Activated CD4-positive, alpha-beta memory T cell treated with anti-CD3 and anti-CD28 coated beads, Interleukin-2, amount 10 ng/mL, durations not matched to agents 7 days and 5 days (primary cell): ENCODE results near the gene PYDC1. TPM values are rescaled to one million over a fixed set of nuclear protein-coding genes. Genes with fewer than 3 reads are reported as not detected.
"Not testable (repeated sequence)": the region's sequence is repeated elsewhere in the genome, so short reads cannot be mapped to it uniquely, and the experiment has no call there.

Experiments used
- CTCF ChIA-PET: fragments of 350-600 bp; sonication (Branson Sonifier 250); formaldehyde crosslinking; loops from one replicate; lab custom pipeline; 2021; ENCODE audit warnings: antibody characterized with exemption, inconsistent platforms; lab: Charles Lee
- POLR2A ChIA-PET: fragments of 350-600 bp; sonication (Branson Sonifier 250); formaldehyde crosslinking; loops from one replicate; lab custom pipeline; 2021; ENCODE audit warnings: antibody characterized with exemption; lab: Charles Lee
- DNase-seq: peaks from one replicate; pipeline ENCODE4 v3.0.0-alpha.2; 2020
- H3K27ac Mint-ChIP-seq: one replicate; pipeline ENCODE4 v1.8.0; 2021; ENCODE audit warnings: mild to moderate bottlenecking, mixed read lengths
- H3K27me3 Mint-ChIP-seq: one replicate; pipeline ENCODE4 v1.8.0; 2021; ENCODE audit warnings: mixed read lengths
- H3K36me3 Mint-ChIP-seq: one replicate; pipeline ENCODE4 v1.8.0; 2021; ENCODE audit warnings: low read depth, mixed read lengths
- H3K4me1 Mint-ChIP-seq: one replicate; pipeline ENCODE4 v1.8.0; 2021; ENCODE audit warnings: mixed read lengths
- H3K4me3 Mint-ChIP-seq: one replicate; pipeline ENCODE4 v1.8.0; 2021; ENCODE audit warnings: mild to moderate bottlenecking, mixed read lengths
- H3K9me3 Mint-ChIP-seq: one replicate; pipeline ENCODE4 v1.8.0; 2021; ENCODE audit warnings: mixed read lengths
- total RNA-seq, 2 experiments: library from RNA; stranded (reverse); gene quantifications; one replicate each; pipeline ENCODE4 v1.2.3, GENCODE V29; 2021

PYDC1 gene
- total RNA-seq, 2 experiments from 2014 or later: not detected

- H3K4me1 Mint-ChIP-seq: peaks cover 11% of the 10 kb centered on the region
- CTCF ChIA-PET, DNase-seq, POLR2A ChIA-PET, H3K4me3 Mint-ChIP-seq, H3K27me3 Mint-ChIP-seq, H3K9me3 Mint-ChIP-seq, H3K27ac Mint-ChIP-seq, H3K36me3 Mint-ChIP-seq: not testable (repeated sequence)
Observed at GRCh38 chr16:31245598-31245997, 28.7 kb upstream of the PYDC1 start.

- H3K4me1 Mint-ChIP-seq: no peaks in the 10 kb centered on the region
- H3K9me3 Mint-ChIP-seq: no peaks in the 10 kb centered on the region
- ChIA-PET POLR2A (interaction anchor here (0.9 kb wide), 1 partner anchor 65 kb away, joined by 3 read pairs; the partner anchor contains the start of gene FUS), CTCF (interaction anchor here (0.8 to 1.0 kb wide), 2 partner anchors 101 to 201 kb away, joined by 3 read pairs; no protein-coding TSS in a partner anchor)
- H3K4me3 Mint-ChIP-seq: no peak overlapping the region
- no peaks in the 10 kb centered on the region for H3K36me3 Mint-ChIP-seq
- peaks cover 8% of the 10 kb centered on the region for H3K27me3 Mint-ChIP-seq
- no peak for DNase-seq
- H3K27ac Mint-ChIP-seq: no peak overlapping the region
Observed at GRCh38 chr16:31243734-31244670, 27.1 kb upstream of the PYDC1 start.

- ChIA-PET POLR2A (no interaction called here), CTCF (no interaction called here)
- no peak overlapping the region for H3K4me3 Mint-ChIP-seq
- H3K36me3 Mint-ChIP-seq: no peaks in the 10 kb centered on the region
- no peak overlapping the region for H3K27ac Mint-ChIP-seq
- DNase-seq: no peak
- H3K4me1 Mint-ChIP-seq: no peaks in the 10 kb centered on the region
- H3K9me3 Mint-ChIP-seq: no peaks in the 10 kb centered on the region
- H3K27me3 Mint-ChIP-seq: peaks cover 6% of the 10 kb centered on the region
Observed at GRCh38 chr16:31242206-31242605, 25.3 kb upstream of the PYDC1 start.

GRCh38 chr16:31238041-31238440, 21.1 kb upstream of the PYDC1 start:
- ChIA-PET POLR2A (no interaction called here), CTCF (no interaction called here)
- Mint-ChIP-seq H3K9me3 (peaks cover 2% of the 10 kb centered on the region), H3K27me3 (peaks cover 2% of the 10 kb centered on the region), H3K4me3 (no peak overlapping the region), H3K4me1 (peaks cover 7% of the 10 kb centered on the region), H3K27ac (no peak overlapping the region), H3K36me3 (no peaks in the 10 kb centered on the region)
- no peak for DNase-seq

- POLR2A ChIA-PET: no interaction called here
- CTCF ChIA-PET: no interaction called here
- Mint-ChIP-seq H3K4me3 (no peak overlapping the region), H3K4me1 (peaks cover 1% of the 10 kb centered on the region), H3K27me3 (peaks cover 4% of the 10 kb centered on the region), H3K27ac (no peak overlapping the region), H3K36me3 (no peaks in the 10 kb centered on the region), H3K9me3 (peaks cover 2% of the 10 kb centered on the region)
- no peak for DNase-seq
Observed at GRCh38 chr16:31229501-31229900, 12.6 kb upstream of the PYDC1 start.

GRCh38 chr16:31228206-31228605, 11.3 kb upstream of the PYDC1 start:
- Mint-ChIP-seq H3K27ac (no peak overlapping the region), H3K27me3 (peaks cover 4% of the 10 kb centered on the region), H3K9me3 (no peaks in the 10 kb centered on the region), H3K4me1 (no peaks in the 10 kb centered on the region), H3K36me3 (no peaks in the 10 kb centered on the region), H3K4me3 (no peak overlapping the region)
- DNase-seq: no peak
- ChIA-PET CTCF (no interaction called here), POLR2A (no interaction called here)

- Mint-ChIP-seq H3K27ac (no peak overlapping the region), H3K9me3 (no peaks in the 10 kb centered on the region), H3K4me3 (no peak overlapping the region), H3K27me3 (peaks cover 15% of the 10 kb centered on the region), H3K4me1 (no peaks in the 10 kb centered on the region), H3K36me3 (no peaks in the 10 kb centered on the region)
- DNase-seq: no peak
- ChIA-PET POLR2A (no interaction called here), CTCF (no interaction called here)
Observed at GRCh38 chr16:31225193-31225592, 8.3 kb upstream of the PYDC1 start.

- Mint-ChIP-seq H3K9me3 (no peaks in the 10 kb centered on the region), H3K36me3 (no peaks in the 10 kb centered on the region), H3K27ac (no peak overlapping the region), H3K4me3 (no peak overlapping the region), H3K27me3 (peaks cover 13% of the 10 kb centered on the region), H3K4me1 (no peaks in the 10 kb centered on the region)
- ChIA-PET POLR2A (no interaction called here), CTCF (no interaction called here)
- no peak for DNase-seq
Observed at GRCh38 chr16:31224092-31224955, 7.4 kb upstream of the PYDC1 start.

- Mint-ChIP-seq H3K27ac (no peak overlapping the region), H3K9me3 (no peaks in the 10 kb centered on the region), H3K4me3 (no peak overlapping the region), H3K27me3 (peaks cover 20% of the 10 kb centered on the region), H3K4me1 (no peaks in the 10 kb centered on the region), H3K36me3 (no peaks in the 10 kb centered on the region)
- CTCF ChIA-PET: no interaction called here
- POLR2A ChIA-PET: no interaction called here
- no peak for DNase-seq
Observed at GRCh38 chr16:31223044-31223443, 6.1 kb upstream of the PYDC1 start.

GRCh38 chr16:31221357-31222160, 4.6 kb upstream of the PYDC1 start:
- Mint-ChIP-seq H3K36me3 (no peaks in the 10 kb centered on the region), H3K4me3 (no peak overlapping the region), H3K27me3 (peaks cover 35% of the 10 kb centered on the region), H3K9me3 (no peaks in the 10 kb centered on the region), H3K27ac (no peak overlapping the region), H3K4me1 (peaks cover 6% of the 10 kb centered on the region)
- DNase-seq: no peak
- ChIA-PET CTCF (no interaction called here), POLR2A (no interaction called here)

GRCh38 chr16:31219154-31219741, 2.3 kb upstream of the PYDC1 start:
- ChIA-PET POLR2A (no interaction called here), CTCF (no interaction called here)
- H3K27me3 Mint-ChIP-seq: peaks cover 51% of the 10 kb centered on the region

GRCh38 chr16:31217136-31217530, 198 bp upstream of the PYDC1 start:
- H3K27me3 Mint-ChIP-seq: peaks cover 57% of the 10 kb centered on the region
- H3K27ac Mint-ChIP-seq: no peak overlapping the region
- H3K36me3 Mint-ChIP-seq: no peaks in the 10 kb centered on the region
- ChIA-PET POLR2A (interaction anchor here (0.8 to 4.6 kb wide), 5 partner anchors 9 to 36 kb away, joined by 3 to 45 read pairs (median 3); partner anchors contain the start of gene PYCARD), CTCF (interaction anchor here (0.6 to 2.9 kb wide), 4 partner anchors 14 to 273 kb away, joined by 3 to 10 read pairs (median 6); no protein-coding TSS in a partner anchor)
- no peak for DNase-seq
- H3K4me1 Mint-ChIP-seq: peaks cover 21% of the 10 kb centered on the region
- H3K4me3 Mint-ChIP-seq: no peak overlapping the region
- no peaks in the 10 kb centered on the region for H3K9me3 Mint-ChIP-seq

More at GRCh38 chr16:31219154-31219741, 2.3 kb upstream of the PYDC1 start:
- no peak overlapping the region for H3K4me3 Mint-ChIP-seq
- H3K9me3 Mint-ChIP-seq: no peaks in the 10 kb centered on the region
- H3K4me1 Mint-ChIP-seq: peaks cover 19% of the 10 kb centered on the region
- DNase-seq: no peak
- no peak overlapping the region for H3K27ac Mint-ChIP-seq
- H3K36me3 Mint-ChIP-seq: no peaks in the 10 kb centered on the region
